Measurements from ENCODE around the gene CAMK4. TPM values are rescaled to one million over a fixed set of nuclear protein-coding genes. Genes with fewer than 3 reads are reported as not detected.

CAMK4 gene
- total and polyA plus RNA-seq, 9 of the 15 experiments (the other 6 are each of a cell fraction or from before 2014, with no cell fraction given) = 0.35 TPM; not detected in 8

DNA sequence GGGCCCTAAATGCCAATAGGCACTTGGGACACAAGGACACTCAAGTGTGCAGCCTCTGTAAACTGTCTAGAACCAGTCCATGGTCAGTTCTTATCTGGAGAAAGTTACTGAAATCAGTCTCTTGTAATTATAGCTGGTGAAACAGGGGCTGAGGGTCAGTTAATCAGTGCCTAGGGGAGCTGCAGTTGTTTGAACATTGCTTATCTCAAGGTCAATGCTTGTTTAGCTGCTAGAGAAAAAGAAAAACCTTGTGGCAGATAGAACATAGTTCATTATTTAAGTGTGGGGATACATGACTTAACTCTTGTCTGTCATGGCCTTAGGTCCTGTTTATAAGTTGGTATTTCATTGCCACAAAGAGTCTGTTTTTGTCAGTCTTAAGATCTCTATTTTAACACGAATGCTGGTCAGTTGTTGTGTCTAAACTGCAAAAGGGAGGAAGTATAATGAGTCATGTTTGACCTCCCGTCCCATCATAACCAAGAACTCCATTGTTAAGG is 180.1 kb downstream of the CAMK4 start:
- TF ChIP-seq, protein P1, sequence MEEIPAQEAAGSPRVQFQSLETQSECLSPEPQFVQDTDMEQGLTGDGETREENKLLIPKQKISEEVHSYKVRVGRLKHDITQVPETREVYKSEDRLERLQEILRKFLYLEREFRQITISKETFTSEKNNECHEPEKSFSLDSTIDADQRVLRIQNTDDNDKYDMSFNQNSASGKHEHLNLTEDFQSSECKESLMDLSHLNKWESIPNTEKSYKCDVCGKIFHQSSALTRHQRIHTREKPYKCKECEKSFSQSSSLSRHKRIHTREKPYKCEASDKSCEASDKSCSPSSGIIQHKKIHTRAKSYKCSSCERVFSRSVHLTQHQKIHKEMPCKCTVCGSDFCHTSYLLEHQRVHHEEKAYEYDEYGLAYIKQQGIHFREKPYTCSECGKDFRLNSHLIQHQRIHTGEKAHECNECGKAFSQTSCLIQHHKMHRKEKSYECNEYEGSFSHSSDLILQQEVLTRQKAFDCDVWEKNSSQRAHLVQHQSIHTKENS (CRISPR knock-in tag; IDR thresholded peaks at IDR 0.05) = no peak
- TF ChIP-seq GTF2A2 (tag; IDR thresholded peaks at IDR 0.05) = no peak
- no peak for FAIRE-seq
- Histone ChIP-seq H3K36me3 (ENCODE audit: control insufficient read depth, insufficient read depth, low read length) (no peaks in the 10 kb centered on the region), H3K4me2 (ENCODE audit: insufficient read depth, low read length) (no peak overlapping the region), H3K27me3 (ENCODE audit: control insufficient read depth in 2 of 2, insufficient read depth in 2 of 2, low read length in 2 of 2) (no peaks in the 10 kb centered on the region), H3K27ac (ENCODE audit: extremely low read depth, low read depth, low read length) (no peak overlapping the region), H4K20me1 (replicated peaks; ENCODE audit: control insufficient read depth, insufficient read depth, low read length) (no peaks in the 10 kb centered on the region), H3K4me1 (replicated peaks in 1 of 2; ENCODE audit: control insufficient read depth in 2 of 2, insufficient read depth in 2 of 2, low read length in 2 of 2) (no peaks in the 10 kb centered on the region), H3K9ac (ENCODE audit: insufficient read depth in 1 of 2, low read depth in 2 of 2, low read length in 2 of 2) (no peak overlapping the region), H3K79me2 (ENCODE audit: control insufficient read depth, insufficient read depth, low read length) (no peaks in the 10 kb centered on the region), H3K4me3 (no peak overlapping the region), H2AFZ (ENCODE audit: low read depth, low read length) (no peak overlapping the region), H3K9me1 (ENCODE audit: control insufficient read depth, insufficient read depth, low read length) (no peaks in the 10 kb centered on the region), H3K9me3 (replicated peaks; ENCODE audit: control insufficient read depth, insufficient read depth, low read depth, low read length) (no peaks in the 10 kb centered on the region)
- intact Hi-C loops (cut with micrococcal nuclease) = no loop called here
- no TSS peak for BruUV-seq (replicated peaks)
- no peak for ATAC-seq
- in situ Hi-C loops (cut with MboI) = no loop called here
- ChIA-PET CTCF (ENCODE audit: low intra/inter-chr PET ratio) (no interaction called here), POLR2A (no interaction called here)
- DNase-seq (ENCODE audit: extremely low read depth in 1 of 4, low spot score in 3 of 4) = no peak
- 5% methylated on average over 2 of the region's 2 CpGs for WGBS (ENCODE audit: insufficient coverage, low coverage, missing lambda C conversion rate)

DNA sequence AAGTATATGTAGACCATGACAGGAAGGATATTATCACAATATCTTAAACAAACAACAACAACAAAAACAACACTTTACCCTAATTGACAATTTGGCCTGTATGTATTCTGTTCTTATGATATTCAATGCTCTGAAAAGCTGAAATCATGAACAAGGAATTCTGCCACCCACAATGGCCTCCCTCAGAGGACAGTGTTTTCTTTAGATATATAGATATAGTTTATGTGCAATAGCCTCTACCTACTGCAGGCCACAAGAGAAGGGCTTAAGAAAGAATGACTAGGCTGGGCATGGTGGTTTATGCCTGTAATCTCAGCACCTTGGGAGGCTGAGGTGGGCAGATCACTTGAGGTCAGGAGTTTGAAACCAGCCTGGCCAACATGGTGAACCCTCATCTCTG is 183.4 kb downstream of the CAMK4 start:
- Histone ChIP-seq H3K4me1 (replicated peaks in 1 of 2; ENCODE audit: control insufficient read depth in 2 of 2, insufficient read depth in 2 of 2, low read length in 2 of 2) (no peaks in the 10 kb centered on the region), H3K9me1 (ENCODE audit: control insufficient read depth, insufficient read depth, low read length) (no peaks in the 10 kb centered on the region), H3K36me3 (ENCODE audit: control insufficient read depth, insufficient read depth, low read length) (no peaks in the 10 kb centered on the region), H3K27ac (ENCODE audit: extremely low read depth, low read depth, low read length) (no peak overlapping the region), H3K79me2 (ENCODE audit: control insufficient read depth, insufficient read depth, low read length) (no peaks in the 10 kb centered on the region), H3K27me3 (ENCODE audit: control insufficient read depth in 2 of 2, insufficient read depth in 2 of 2, low read length in 2 of 2) (no peaks in the 10 kb centered on the region), H2AFZ (ENCODE audit: low read depth, low read length) (no peak overlapping the region), H3K9me3 (replicated peaks; ENCODE audit: control insufficient read depth, insufficient read depth, low read depth, low read length) (no peaks in the 10 kb centered on the region), H4K20me1 (replicated peaks; ENCODE audit: control insufficient read depth, insufficient read depth, low read length) (no peaks in the 10 kb centered on the region), H3K4me2 (ENCODE audit: insufficient read depth, low read length) (no peak overlapping the region), H3K4me3 (no peak overlapping the region), H3K9ac (ENCODE audit: insufficient read depth in 1 of 2, low read depth in 2 of 2, low read length in 2 of 2) (no peak overlapping the region)
- in situ Hi-C loops (cut with MboI) (no loop called here), intact Hi-C loops (cut with micrococcal nuclease) (no loop called here)
- FAIRE-seq (no peak), ATAC-seq (no peak), DNase-seq (ENCODE audit: extremely low read depth in 1 of 4, low spot score in 3 of 4) (no peak)
- POLR2A ChIA-PET = no interaction called here
- BruUV-seq (replicated peaks) = no TSS peak
- CTCF ChIA-PET (ENCODE audit: low intra/inter-chr PET ratio) = no interaction called here
- no peak for TF ChIP-seq CHD2 (IDR thresholded peaks at IDR 0.05; ENCODE audit: low read depth, low read length)
- TF ChIP-seq, protein P2, sequence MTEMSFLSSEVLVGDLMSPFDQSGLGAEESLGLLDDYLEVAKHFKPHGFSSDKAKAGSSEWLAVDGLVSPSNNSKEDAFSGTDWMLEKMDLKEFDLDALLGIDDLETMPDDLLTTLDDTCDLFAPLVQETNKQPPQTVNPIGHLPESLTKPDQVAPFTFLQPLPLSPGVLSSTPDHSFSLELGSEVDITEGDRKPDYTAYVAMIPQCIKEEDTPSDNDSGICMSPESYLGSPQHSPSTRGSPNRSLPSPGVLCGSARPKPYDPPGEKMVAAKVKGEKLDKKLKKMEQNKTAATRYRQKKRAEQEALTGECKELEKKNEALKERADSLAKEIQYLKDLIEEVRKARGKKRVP (CRISPR knock-in tag; IDR thresholded peaks at IDR 0.05) = no peak
- TF ChIP-seq FOXA3 (CRISPR knock-in tag; conservative IDR thresholded peaks at IDR 0.05 in 1 of 2, IDR thresholded peaks at IDR 0.05 in 1 of 2) = no peak
